GM12874 (cell line): Measurements from ENCODE around the gene MOCS3.

Experiments used
- TF ChIP-seq, protein P1 (sequence below): IDR thresholded peaks from 2 replicates; pipeline ENCODE4 v1.5.1; 2011; ENCODE audit warnings: low read depth, mild to moderate bottlenecking, control low read depth, low read length, moderate library complexity; ENCODE audit not compliant: insufficient read depth

Gene MOCS3

DNA sequence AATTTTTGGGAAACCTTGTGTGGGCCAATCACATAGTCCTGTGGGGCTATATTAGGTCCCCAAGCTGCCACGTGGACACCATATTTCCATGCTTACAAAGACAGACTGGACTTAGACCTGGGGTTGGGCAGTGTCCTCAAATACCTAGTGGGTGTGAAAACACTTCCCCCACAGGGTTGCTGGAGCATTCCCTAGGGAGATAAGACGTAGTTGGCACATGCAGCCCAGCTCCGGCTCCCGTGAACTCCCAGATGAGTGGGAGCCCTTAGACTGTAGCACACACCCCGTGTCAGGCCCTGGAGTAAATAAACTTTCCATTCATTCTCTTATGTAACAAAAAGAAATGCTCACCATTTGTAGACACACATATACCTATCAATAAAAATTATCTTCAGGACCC lies 50.1 kb downstream of the MOCS3 start:
- TF ChIP-seq, protein P1, sequence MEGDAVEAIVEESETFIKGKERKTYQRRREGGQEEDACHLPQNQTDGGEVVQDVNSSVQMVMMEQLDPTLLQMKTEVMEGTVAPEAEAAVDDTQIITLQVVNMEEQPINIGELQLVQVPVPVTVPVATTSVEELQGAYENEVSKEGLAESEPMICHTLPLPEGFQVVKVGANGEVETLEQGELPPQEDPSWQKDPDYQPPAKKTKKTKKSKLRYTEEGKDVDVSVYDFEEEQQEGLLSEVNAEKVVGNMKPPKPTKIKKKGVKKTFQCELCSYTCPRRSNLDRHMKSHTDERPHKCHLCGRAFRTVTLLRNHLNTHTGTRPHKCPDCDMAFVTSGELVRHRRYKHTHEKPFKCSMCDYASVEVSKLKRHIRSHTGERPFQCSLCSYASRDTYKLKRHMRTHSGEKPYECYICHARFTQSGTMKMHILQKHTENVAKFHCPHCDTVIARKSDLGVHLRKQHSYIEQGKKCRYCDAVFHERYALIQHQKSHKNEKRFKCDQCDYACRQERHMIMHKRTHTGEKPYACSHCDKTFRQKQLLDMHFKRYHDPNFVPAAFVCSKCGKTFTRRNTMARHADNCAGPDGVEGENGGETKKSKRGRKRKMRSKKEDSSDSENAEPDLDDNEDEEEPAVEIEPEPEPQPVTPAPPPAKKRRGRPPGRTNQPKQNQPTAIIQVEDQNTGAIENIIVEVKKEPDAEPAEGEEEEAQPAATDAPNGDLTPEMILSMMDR, result no peak

DNA sequence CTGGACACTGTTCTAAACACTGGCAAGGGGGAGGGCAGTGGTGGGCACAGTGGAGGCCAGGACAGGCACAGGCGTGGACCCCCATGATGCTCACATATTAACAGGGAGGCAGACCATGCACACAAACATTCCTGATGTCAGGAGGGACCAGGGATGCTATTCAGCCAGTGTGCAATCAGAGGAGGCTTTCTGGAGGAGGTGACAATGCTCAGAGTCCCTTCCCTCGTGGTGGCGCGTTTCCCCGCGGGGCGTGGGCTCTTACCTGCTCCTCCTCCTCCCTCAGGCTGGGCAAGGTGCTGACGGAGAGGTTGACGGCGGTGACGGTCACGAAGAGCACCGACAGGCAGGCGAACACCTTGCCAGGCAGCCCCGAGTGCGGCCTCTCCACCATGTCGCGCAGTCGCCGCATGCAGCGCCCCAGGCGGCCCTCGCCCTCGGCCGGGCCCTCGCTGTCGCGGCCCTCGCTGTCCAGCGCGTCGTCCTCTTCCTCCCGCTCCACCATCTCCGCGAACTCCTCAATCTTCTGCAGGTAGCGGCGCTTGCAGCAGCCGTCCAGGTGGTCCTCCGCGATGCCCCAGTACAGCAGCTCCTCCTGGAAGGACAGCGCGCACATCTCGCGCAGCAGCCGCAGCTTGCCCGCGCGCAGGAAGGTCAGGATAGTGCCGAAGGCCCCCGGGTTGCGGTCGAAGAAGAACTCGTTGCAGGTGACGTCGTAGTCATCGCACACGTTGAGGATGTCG lies 50.9 kb downstream of the MOCS3 start:
- TF ChIP-seq, protein P1, result no peak

DNA sequence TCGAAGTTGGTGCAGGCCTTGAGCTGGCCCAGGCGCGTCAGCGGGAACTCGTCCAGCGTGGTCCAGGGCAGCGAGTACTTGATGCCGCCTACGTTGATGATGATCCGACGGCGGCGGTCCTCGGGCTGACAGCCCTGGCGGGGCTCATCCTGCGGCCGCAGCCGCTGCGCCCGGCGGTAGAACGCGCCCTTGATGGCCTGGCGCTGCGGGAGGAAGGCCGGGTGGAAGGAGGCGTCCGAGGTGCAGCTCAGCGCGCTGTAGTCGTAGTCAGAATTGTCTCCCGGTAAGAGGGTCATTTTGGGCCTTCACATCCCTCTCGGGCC lies 51.4 kb downstream of the MOCS3 start:
- TF ChIP-seq, protein P1, result no peak

DNA sequence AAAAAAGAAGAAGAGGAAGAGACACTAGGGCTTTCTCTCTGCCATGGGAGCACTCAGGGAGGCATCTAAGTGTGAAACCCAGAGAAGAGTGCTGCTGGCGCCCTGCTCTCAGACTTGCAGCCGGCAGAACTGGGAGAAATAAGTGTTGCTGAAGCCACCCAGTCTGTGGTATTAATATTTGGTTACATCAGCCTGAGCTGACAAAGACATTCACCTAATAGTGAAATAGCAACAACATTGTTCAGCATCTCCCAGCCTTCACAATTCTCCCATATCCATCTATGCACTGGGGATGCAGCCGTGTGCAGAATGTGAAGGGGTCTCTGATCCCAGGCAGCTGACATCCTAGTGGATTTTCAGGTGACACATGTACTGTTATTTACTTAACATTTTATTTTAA lies 52.3 kb downstream of the MOCS3 start:
- TF ChIP-seq, protein P1, result no peak

DNA sequence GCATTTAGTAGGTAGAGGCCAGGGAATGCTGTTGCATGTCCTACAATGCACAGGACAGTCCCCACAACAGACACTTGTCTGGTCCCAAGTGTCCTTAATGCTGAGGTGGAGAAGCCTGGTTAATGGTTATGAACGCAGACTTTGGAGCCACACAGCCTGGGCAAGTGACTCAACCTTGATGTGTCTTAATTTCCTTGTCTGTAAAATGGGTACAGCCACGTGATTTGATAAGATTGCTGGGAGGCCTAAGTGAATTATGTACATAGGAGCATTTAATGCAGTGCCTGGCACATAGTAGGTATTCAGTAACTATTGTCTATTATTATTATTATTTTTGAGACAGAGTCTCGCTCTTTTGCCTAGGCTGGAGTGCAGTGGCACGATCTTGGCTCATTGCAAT lies 52.9 kb downstream of the MOCS3 start:
- TF ChIP-seq, protein P1, result no peak

DNA sequence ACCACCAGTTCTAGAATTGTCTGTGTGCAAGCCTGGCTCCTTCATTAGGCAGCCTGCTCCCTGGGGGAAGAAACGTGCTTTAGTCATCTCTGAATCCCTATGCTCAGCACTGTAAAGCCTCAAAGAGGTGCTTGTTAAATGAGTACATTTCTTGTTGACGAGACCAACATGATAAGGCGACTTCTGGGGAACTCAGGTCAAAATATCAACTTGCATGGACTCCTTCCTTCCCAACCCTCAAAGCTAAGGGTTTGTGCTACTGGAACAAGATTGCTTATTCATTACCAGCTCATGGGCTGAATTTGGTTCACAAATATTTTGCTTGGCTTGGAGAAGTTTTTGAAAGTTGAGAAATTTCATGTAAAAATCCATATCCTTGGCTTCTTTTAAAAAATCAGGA lies 53.7 kb downstream of the MOCS3 start:
- TF ChIP-seq, protein P1, result no peak
